NCI-H524 treated with DMSO at 0.1 percent for 48 hours (cell line): ENCODE data around the gene SDR39U1.
"Not testable (repeated sequence)": the region's sequence is repeated elsewhere in the genome, so short reads cannot be mapped to it uniquely, and the experiment has no call there.

Experiments
- DNase-seq: peaks from one replicate; lab custom pipeline; 2025; lab: John Stamatoyannopoulos, UW

Gene SDR39U1, protein sequence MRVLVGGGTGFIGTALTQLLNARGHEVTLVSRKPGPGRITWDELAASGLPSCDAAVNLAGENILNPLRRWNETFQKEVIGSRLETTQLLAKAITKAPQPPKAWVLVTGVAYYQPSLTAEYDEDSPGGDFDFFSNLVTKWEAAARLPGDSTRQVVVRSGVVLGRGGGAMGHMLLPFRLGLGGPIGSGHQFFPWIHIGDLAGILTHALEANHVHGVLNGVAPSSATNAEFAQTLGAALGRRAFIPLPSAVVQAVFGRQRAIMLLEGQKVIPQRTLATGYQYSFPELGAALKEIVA

DNA sequence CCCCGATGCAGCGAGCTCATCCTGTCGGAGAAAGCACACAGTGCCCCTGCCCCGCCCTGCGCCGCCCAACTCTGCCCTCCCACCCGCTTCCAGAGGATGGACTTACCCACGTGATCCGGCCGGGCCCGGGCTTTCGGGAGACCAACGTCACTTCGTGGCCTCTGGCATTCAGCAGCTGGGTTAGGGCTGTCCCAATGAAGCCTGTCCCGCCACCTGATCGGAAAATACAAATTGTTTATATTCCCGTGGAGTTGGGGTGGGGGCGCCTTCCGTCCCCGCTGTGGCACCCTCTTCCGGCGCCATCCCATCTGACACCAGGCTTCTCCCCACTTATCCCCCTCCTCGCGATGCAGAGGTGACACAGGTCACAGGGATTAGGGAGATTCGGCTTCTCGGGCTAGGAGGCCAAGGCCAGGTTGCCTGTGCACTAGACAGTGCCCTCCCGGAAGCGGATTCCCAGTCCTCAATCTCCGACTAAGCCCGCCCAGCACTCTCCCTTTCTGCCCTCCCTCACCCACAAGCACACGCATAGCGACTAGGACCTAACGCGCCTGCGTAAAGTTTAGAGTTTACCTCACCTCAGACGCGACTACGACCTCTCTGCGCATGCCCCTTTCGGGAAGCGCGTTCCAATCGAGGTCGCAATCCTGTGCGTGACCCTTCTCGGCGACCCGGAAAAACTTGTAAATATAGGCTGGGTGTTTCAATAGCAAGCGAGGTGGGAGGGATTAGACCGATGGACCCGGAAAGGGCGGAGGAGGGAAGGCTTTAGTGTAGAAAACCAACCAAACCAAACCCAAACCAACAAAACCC lies at the start of gene SDR39U1:
TSS of gene SDR39U1 (minus strand) at position 537 of the 813 bp plus-strand sequence. CDS start at position 530, 7 bp downstream.
- peak; percentile 99 for DNase-seq

DNA sequence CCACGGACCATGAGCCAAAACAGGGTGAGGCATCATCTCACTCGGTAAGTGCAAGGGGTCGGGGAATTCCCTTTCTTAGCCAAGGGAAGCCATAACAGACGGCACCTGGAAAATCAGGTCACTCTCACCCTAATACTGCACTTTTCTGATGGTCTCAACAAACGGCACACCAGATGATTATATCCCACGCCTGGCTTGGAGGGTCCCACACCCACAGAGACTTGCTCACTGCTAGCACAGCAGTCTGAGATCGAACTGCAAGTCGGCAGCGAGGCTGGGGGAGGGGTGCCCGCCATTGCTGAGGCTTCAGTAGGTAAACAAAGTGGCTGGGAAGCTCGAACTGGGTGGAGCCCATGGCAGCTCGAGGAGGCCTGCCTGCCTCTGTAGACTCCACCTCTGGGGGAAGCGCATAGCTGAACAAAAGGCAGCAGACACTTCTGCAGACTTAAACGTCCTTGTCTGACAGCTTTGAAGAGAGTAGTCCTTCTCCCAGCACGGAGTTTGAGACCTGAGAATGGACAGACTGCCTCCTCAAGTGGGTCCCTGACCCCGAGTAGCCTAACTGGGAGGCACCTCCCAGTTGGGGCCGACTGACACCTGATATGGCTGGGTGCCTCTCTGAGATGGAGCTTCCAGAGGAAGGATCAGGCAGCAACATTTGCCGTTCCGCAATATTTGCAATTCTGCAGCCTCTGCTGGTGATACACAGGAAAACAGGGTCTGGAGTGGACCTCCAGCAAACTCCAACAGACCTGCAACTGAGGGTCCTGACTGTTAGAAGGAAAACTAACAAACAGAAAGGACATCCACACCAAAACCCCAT lies 49.2 kb upstream of the SDR39U1 start:
- not testable (repeated sequence) for DNase-seq

DNA sequence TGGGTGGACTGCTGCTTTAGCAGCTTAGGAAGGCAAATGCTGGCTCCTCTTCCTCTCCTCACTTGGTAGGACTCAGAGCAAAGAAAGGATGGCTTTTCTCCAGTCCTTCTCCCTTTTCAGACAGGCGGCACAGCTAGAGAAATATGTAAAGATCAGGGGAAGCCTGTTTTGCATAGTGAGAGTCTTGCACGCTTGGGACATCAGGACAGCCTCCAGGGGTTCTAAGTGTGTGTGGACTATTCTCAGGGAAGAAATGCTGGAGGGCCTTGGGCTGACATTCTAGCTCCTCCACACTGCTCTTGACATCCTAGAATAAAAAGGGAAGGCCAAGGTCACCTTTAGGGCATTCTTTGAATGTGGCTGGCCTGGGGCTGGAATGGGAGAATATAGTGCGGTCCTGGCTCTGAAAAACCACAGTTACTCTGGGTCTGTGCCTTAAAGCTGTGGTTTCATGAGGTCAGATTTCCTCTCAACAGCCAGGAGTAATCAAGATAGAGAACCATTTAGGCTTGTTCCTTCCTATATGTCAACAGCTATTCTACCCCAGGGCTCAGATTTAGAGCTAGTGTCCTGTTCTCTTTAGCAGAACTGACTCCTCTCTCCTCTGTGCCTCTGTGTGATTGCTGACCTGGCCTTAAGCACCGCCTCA lies 41.2 kb upstream of the SDR39U1 start:
- no peak for DNase-seq

DNA sequence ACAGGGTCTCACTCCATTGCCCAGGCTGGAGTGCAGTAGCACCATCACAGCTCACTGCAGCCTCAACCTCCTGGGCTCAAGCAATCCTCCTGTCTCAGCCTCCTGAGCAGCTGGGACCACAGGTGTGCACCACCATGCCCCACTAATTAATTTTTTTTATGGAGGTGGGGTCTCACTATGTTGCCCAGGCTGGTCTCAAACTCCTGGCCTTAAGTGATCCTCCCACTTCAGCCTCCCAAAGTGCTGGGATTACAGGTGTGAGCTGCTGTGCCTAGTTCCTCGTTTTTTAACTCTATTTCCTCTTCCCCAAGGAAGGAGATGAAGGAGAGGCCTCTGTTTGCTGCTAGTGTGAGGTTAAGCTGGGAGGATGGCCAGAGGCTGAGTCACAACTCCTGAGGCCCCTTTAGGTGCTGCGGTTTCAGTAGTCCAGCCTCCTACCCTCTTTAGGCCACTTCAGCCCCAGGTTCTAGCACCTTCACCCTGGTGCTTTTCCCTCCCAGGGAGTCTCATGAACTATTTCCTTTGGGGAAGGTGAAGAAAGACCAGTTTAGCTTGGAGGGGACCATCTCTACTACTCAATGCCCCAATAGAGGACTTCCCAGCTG lies 40.2 kb upstream of the SDR39U1 start:
- DNase-seq = not testable (repeated sequence)

DNA sequence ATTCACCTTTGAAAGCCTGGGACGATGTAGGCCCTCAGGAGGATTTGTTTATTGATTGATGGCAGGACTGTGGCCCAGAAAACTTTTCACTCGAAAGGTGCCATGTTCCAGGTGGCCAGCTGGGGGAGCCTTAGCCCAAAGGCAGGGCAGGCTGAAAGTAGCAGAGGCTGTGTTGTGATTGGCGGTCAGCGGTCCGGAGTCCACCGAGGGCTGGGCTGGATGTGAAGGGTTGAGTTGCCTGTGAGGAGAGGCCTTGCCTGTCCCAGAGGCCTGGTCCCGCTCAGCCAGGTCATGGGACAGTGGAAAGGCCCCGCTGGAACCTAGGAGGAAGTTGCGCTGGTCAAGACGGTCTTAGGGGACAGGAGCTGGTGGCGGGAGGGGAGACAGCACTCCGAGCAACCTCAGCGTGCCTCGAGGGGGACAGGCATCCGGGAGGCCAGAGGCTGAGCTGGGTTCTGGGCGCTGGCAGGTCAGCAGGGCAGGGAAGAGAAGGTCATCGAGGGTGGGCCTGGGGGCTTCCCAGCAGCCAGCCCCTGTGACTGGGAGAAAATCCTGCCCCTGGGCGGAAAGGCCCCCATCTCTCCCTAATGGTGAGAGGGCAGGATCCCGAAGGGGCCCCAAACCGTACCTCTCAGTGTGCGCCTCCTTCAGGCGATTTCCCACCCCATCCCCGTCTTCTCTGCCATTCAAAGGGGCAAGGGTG lies 39.2 kb upstream of the SDR39U1 start:
- no peak for DNase-seq

DNA sequence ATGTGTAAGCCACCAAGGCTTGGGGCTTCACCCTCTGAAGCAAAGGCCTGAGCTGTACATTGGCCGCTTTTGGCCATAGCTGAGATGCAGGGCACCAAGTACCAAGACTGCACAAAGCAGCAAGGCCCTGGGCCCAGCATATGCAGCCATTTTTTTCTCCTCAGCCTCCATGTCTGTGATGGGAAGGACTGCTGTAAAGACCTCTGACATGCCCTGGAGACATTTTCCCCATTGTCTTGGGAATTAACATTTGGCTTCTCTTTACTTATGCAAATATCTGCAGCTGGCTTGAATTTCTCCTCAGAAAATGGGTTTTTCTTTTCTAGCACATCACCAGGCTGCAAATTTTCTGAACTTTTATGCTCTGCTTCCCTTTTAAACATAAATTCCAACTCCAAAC lies 37.4 kb upstream of the SDR39U1 start:
- not testable (repeated sequence) for DNase-seq

DNA sequence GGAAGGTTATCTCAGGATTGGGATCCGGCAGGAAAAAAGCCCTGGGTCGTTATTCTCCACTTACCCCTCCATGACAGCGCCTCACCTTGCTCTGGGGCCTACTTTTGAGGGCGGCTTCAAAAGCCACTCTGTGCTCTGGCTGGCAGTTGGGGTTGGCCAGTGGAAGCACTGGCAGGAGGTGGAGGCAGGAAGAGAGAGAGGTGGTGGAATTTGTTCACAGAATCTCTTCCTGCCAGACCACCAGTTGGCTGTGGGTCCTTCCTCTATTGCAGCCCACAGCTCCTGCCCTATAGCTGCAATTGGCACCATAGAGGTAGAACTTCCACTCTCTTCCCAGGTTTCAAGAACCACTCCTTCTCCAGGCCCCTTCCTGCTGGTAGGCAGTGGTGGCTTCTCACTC lies 32.7 kb upstream of the SDR39U1 start:
- DNase-seq = no peak

DNA sequence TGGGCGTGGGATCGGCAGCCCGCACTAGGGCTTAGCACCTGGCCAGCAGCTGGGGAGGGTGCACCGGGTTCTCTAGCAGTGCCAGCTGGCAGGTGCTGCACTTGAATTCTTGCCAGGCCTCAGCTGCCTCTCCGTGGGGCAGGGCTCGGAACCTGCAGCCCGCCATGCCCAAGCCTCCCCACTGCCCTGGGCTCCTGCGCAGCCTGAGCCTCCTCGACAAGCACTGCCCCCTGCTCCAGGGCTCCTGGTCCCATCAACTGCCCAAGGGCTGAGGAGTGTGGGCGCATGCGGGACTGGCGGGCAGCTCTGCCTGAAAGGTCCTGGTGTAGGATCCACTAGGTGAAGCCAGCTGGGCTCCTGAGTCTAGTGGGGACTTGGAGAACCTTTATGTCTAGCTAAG lies 30.6 kb upstream of the SDR39U1 start:
- no peak for DNase-seq

DNA sequence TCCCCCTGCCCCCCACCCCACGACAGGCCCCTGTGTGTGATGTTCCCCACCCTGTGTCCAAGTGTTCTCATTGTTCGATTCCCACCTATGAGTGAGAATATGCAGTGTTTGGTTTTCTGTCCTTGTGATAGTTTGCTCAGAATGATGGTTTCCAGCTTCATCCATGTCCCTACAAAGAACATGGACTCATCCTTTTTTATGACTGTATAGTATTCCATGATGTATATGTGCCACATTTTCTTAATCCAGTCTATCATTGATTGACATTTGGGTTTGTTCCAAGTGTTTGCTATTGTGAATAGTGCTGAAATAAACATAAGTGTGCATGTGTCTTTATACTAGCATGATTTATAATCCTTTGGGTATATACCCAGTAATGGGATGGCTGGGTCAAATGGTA lies 27.9 kb upstream of the SDR39U1 start:
- not testable (repeated sequence) for DNase-seq

DNA sequence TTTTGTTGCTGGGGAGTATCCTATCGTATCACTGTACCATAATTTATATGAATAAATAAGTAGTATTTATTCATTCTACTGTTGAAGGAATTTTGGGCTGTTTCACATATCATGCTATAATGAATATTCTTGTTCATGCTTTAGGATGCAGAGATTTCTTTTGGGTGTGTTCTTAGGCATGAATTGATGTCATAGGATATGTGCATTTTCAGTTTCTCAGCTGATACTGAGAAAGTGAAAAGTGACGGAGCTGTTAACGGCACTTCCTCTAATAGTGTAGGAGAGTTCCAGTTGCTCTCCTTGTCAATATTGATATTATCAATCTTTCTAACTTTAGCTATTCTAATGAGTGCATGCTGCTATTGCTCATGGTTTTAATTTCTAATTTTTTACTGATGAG lies 23.2 kb upstream of the SDR39U1 start:
- DNase-seq = no peak

DNA sequence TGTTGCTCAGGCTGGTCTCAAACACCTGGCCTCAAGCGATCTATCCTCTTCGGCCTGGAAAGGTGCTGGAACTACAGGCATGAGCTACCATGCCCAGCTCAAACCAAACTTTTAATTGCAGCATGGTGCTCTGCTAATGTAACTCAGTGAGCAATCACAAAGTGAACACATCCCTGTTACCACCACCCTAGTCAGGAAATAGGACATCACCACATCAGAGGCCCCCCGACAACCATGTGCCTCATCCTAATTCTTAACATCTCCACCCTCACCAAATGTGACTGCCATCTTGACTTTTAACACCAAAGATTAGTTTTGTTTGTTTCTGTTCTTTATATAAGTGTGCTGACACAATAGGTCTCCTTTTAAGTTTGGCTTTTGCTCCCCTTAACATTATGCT lies 22.8 kb upstream of the SDR39U1 start:
- no peak for DNase-seq

DNA sequence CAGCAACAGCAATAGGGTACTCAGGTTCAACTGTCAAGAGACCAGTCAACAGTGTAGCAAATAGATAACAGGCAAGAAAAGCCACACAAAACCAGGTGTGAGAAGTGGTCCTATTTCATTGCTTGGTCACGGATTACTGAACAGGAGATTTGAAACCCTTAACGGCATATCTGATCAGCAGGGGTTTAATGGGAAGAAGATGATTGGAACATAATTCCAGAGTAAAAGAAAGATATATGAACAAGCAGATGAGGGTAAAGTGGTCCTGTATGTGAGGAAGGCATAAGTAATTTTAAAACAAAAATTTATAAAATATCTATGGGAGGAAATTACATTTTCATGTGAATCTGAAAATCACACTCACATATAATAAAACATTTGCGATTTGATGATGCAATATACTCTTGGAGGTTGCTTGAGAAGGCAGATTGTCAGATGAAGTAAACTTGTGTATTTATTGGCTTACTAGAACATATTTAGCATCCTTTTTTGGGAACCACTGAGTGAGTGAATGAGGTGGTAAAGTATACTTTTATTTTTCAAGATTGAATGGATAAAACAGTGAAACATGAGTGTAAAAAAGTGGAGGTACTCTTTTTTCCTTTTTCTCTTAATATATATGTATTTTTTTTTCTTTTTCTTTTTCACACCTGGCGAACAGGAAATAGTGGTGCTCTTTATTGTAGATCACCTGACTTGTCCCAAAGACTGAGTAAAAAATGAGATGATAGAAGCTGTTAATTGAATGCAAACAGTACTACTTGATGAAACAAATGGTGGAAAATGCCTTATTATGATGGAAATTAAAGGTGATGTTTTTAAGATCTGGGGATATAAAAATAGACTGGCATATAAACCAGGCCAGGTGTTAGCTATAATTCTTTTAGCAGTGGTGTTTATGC lies 21.6 kb upstream of the SDR39U1 start:
- DNase-seq = no peak

DNA sequence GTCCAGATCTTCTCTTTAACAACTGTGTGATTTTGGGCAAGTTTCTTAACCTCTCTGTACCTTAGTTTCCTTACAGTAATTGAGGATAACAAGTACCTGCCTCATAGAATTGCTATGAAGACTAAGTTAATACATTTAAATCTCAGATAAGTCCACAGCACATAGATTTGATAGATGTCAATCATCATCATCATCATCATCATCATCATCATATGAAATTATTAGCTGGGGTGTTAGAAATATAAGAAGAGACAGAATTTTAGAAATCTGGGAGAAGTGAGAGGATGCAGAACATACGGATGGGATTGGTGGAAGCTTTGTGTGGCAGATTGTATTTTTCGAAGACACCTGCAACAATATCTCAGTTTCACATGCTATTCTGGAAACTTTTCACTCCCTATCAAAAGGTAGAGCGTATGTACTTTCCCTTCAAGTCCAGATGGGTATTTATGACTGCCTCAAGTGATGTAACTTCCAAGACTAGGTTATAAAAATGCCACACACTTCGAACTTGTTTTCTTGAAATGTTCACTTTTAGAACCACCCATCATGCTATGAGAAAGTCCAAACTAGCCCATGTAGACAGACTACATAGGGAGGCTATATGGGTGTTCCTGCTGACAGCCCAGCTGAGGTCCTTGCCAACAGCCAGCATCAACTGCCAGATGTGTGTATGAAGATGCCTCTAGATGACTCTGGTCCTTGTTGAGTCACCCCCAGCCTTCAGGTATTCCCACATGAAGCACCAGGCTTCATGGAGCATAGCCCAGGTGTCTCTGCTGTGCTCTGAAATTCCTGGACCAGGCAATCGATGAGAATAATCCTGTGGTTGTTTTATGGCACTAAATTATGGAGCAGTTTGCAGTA lies 20.7 kb upstream of the SDR39U1 start:
- no peak for DNase-seq

DNA sequence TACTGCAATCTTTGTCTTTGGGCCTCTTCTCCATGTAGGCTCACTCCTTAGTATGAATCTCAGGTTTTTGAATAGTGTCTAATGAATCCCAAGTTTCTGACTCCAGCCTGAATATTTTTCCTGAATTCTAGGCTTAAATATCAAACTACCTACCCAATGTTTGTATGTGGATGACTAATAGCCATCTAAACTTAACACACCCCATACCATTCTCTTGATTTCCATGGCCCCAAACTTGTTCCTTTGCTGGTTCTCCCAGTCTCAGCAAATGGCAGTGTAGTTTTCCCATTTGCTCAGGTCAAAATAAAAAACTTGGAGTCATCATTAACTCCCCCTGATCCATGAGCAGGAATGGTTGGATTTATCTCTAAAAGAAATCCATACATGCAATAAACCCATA lies 18.8 kb upstream of the SDR39U1 start:
- no peak for DNase-seq

DNA sequence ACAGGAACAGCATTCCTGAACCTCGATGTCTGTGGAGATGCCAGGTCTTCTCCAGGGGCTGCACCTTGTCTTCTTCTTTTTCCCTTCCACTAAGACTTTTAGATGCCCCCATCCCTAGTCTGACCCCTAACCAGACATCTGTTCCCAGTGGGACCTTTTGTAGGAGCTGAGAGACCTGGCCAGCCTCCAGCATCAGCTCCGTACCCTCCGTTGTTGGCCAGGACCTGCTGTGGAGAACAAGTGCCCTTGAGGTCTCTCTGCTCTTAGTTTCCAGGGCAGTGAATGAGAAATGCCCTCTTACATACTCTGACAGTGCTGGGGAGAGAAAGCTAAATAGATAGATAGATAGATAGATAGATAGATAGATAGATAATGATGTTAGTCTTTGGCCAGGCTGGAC lies 16.8 kb upstream of the SDR39U1 start:
- no peak for DNase-seq

DNA sequence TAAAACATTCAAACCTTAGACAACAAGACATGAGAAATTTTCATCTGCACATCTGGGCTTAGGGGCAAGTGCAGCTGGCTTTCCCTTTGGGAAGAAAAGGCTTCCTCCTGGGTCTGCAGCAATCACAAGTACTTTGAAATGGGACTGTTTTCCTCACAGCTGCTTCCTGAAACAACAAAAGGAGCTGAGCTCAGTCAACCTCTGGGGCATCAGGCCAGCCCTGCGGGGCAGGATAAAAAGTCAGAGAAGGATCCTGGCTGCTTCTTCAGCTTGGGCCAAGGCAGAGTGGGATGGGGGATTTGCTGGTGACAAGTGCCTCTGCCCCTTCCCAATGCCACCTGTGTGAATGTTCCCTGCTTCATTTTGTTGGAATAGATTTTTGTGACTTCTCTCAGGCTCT lies 16.2 kb upstream of the SDR39U1 start:
- no peak for DNase-seq

DNA sequence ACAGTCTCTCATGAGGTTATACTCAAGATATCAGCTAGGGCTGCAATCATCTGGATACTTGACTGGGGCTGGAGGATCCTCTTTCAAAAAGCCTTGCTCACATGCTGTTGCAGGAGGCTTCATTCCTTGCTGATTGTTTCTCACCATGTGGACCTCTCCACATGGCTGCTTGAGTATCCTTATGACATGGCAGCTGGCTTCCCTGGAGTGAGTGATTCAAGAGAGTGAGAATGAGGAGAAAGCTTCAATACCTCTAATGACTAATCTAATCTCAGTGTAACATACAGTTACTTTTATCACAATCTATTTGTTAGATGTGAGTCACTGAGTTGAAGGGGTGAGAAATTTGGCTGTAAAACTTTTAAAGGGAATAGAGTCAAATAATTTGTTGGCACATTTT lies 14.4 kb upstream of the SDR39U1 start:
- no peak for DNase-seq

DNA sequence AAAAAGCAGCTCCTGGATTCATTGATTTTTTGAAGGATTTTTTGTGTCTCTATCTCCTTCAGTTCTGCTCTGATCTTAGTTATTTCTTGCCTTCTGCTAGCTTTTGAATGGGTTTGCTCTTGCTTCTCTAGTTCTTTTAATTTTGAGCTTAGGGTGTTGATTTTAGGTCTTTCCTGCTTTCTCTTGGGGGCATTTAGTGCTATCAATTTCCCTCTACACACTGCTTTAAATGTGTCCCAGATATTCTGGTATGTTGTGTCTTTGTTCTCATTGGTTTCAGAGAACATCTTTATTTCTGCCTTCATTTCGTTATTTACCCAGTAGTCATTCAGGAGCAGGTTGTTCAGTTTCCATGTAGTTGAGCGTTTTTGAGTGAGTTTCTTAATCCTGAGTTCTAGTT lies 8.3 kb upstream of the SDR39U1 start:
- DNase-seq = not testable (repeated sequence)

DNA sequence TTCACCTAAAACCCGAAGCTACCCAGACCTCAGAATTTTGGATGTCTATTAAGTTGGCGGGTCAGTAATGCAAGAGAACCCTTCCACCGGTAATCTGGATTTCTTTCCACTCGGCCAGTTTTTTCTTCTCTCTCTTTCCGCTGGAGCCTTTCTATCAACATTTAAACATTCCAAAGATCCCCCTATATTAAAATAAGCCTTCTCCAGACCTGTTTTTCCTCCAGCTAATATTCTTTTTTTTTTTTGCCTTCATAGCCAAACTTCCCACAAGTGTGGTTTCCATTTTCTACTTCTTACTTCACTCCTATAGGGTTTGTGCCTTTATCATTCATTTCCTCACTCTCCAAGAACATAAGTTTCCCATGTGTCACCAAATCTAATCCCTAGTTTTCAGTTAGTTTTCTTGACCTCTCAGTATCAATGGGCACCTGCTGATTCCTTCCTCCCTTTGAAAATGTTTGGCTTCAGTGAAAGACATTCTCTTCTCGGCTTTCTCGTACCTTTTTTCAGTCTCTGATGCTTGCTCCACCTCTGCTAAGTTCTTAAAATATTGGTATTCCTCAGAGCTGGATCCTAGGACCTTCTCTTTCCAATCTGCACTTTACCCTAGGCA lies 583 bp upstream of the SDR39U1 start:
- DNase-seq = no peak
